SKM-1 (cell line): ENCODE measurements around the gene MICALL1.
"Not testable (repeated sequence)": the region's sequence is repeated elsewhere in the genome, so short reads cannot be mapped to it uniquely, and the experiment has no call there.

Experiments used
- DNase-seq: peaks from one replicate; lab custom pipeline; 2025; ENCODE audit not compliant: unreplicated experiment; lab: John Stamatoyannopoulos, UW

Gene MICALL1

GRCh38 chr22:37957232-37957631 is 51.1 kb downstream of the MICALL1 start:
- DNase-seq: no peak

- no peak for DNase-seq
Measured at GRCh38 chr22:37959231-37959825, 53.2 kb downstream of the MICALL1 start.

- no peak for DNase-seq
Measured at GRCh38 chr22:37961062-37961461, 55.0 kb downstream of the MICALL1 start.

GRCh38 chr22:37965940-37966664 is 60.0 kb downstream of the MICALL1 start:
- DNase-seq: no peak

GRCh38 chr22:37967147-37967546 is 61.0 kb downstream of the MICALL1 start:
- no peak for DNase-seq

- no peak for DNase-seq
Measured at GRCh38 chr22:37967637-37968451, 61.7 kb downstream of the MICALL1 start.

- DNase-seq: no peak
Measured at GRCh38 chr22:37968452-37969251, 62.6 kb downstream of the MICALL1 start.

- DNase-seq: no peak
Measured at GRCh38 chr22:37970864-37971263, 64.8 kb downstream of the MICALL1 start.

GRCh38 chr22:37971475-37972434 is 65.7 kb downstream of the MICALL1 start:
- DNase-seq: no peak

- no peak for DNase-seq
Measured at GRCh38 chr22:37972527-37972926, 66.4 kb downstream of the MICALL1 start.

GRCh38 chr22:37973271-37974170 is 67.4 kb downstream of the MICALL1 start:
- DNase-seq: no peak

- DNase-seq: no peak
Measured at GRCh38 chr22:37975153-37975552, 69.1 kb downstream of the MICALL1 start.

- not testable (repeated sequence) for DNase-seq
Measured at GRCh38 chr22:37976022-37976421, 69.9 kb downstream of the MICALL1 start.

GRCh38 chr22:37976547-37976946 is 70.5 kb downstream of the MICALL1 start:
- DNase-seq: no peak

GRCh38 chr22:37979782-37980181 is 73.7 kb downstream of the MICALL1 start:
- DNase-seq: no peak

GRCh38 chr22:37981282-37982011 is 75.3 kb downstream of the MICALL1 start:
- DNase-seq: no peak

GRCh38 chr22:37982151-37982785 is 76.2 kb downstream of the MICALL1 start:
- DNase-seq: no peak
